Stimulated activated CD4-positive, alpha-beta T cell treated with anti-CD3 and anti-CD28 coated beads, Interleukin-4, amount 100 ng/mL, for 24 hours (primary cell): ENCODE results near the gene PSMB2.
"Not testable (repeated sequence)": the region's sequence is repeated elsewhere in the genome, so short reads cannot be mapped to it uniquely, and the experiment has no call there.

ENCODE experiments used
- DNase-seq: peaks from one replicate; pipeline ENCODE4 v3.0.0-alpha.2; 2020

PSMB2 gene

GRCh38 chr1:35591211-35591610 is 50.1 kb downstream of the PSMB2 start:
- no peak for DNase-seq

- DNase-seq, result no peak
Observed at GRCh38 chr1:35590476-35591040, 50.8 kb downstream of the PSMB2 start.

GRCh38 chr1:35589516-35590427 is 51.6 kb downstream of the PSMB2 start:
- no peak for DNase-seq

- no peak for DNase-seq
Observed at GRCh38 chr1:35588197-35588910, 53.0 kb downstream of the PSMB2 start.

GRCh38 chr1:35587736-35588135 is 53.6 kb downstream of the PSMB2 start:
- no peak for DNase-seq

- no peak for DNase-seq
Observed at GRCh38 chr1:35586808-35587207, 54.5 kb downstream of the PSMB2 start.

GRCh38 chr1:35585805-35586204 is 55.5 kb downstream of the PSMB2 start:
- not testable (repeated sequence) for DNase-seq

GRCh38 chr1:35585281-35585680 is 56.0 kb downstream of the PSMB2 start:
- no peak for DNase-seq

- DNase-seq, result not testable (repeated sequence)
Observed at GRCh38 chr1:35581621-35582020, 59.7 kb downstream of the PSMB2 start.

- no peak for DNase-seq
Observed at GRCh38 chr1:35580949-35581388, 60.4 kb downstream of the PSMB2 start.

GRCh38 chr1:35577071-35577998 is 64.0 kb downstream of the PSMB2 start:
- peak; percentile 57 for DNase-seq

GRCh38 chr1:35576766-35577070 is 64.6 kb downstream of the PSMB2 start:
- DNase-seq, result not testable (repeated sequence)

GRCh38 chr1:35576061-35576765 is 65.1 kb downstream of the PSMB2 start:
- DNase-seq, result no peak

GRCh38 chr1:35575416-35575958 is 65.8 kb downstream of the PSMB2 start:
- DNase-seq, result no peak

- no peak for DNase-seq
Observed at GRCh38 chr1:35574655-35575415, 66.5 kb downstream of the PSMB2 start.

- no peak for DNase-seq
Observed at GRCh38 chr1:35574125-35574654, 67.1 kb downstream of the PSMB2 start.

GRCh38 chr1:35573198-35574124 is 67.9 kb downstream of the PSMB2 start, which contains the start of gene TFAP2E:
TSS of gene TFAP2E (plus strand) at chr1:35573314. CDS start at chr1:35573578, 264 bp downstream.
- no peak for DNase-seq

- DNase-seq, result no peak
Observed at GRCh38 chr1:35572296-35572695, 69.0 kb downstream of the PSMB2 start.

- no peak for DNase-seq
Observed at GRCh38 chr1:35571263-35571662, 70.1 kb downstream of the PSMB2 start.
